Endothelial cell of umbilical vein (primary cell): Measurements from ENCODE around the gene SBSN. TPM values are rescaled to one million over a fixed set of nuclear protein-coding genes. Genes with fewer than 3 reads are reported as not detected.

Source experiments
- BruUV-seq: library from RNA; stranded (reverse); fragments of 400-500 nt; replicated peaks from 2 replicates; lab custom pipeline; 2021; lab: Mats Ljungman, UMichigan
- CTCF ChIA-PET: fragments of 300-600, 350-600 bp; sonication (Branson Sonifier 250); formaldehyde crosslinking; loops from one replicate; lab custom pipeline; 2021; ENCODE audit warnings: antibody characterized with exemption, inconsistent platforms; lab: Charles Lee
- POLR2A ChIA-PET: fragments of 300-600, 350-600 bp; sonication (Branson Sonifier 250); formaldehyde crosslinking; loops from one replicate; lab custom pipeline; 2021; ENCODE audit warnings: antibody characterized with exemption, inconsistent platforms; lab: Charles Lee
- DNase-seq: peaks from one replicate; pipeline ENCODE4 v3.0.0-alpha.2; 2011; ENCODE audit warnings: low read depth, low spot score
- FAIRE-seq: peaks from 2 replicates; lab custom pipeline; 2011; peaks lifted over from hg19 to GRCh38; lab: Jason Lieb, UNC
- H2AFZ ChIP-seq: 2 replicates; pipeline ENCODE4 v1.6.0; 2012; ENCODE audit warnings: low read depth, low read length, control low read depth, inconsistent platforms
- H3K27ac ChIP-seq: 2 replicates; pipeline ENCODE4 v1.5.1; 2011; ENCODE audit warnings: low read depth, mild to moderate bottlenecking, control low read depth, low read length, moderate library complexity; ENCODE audit not compliant: insufficient read depth
- H3K27me3 ChIP-seq, 2 experiments: 2 replicates each; pipeline versions ENCODE4 v1.6.0 to v1.6.1; 2011; ENCODE audit warnings: low read length in 2 of 2, mixed read lengths in 1 of 2; ENCODE audit not compliant: control insufficient read depth in 2 of 2, insufficient read depth in 2 of 2
- H3K36me3 ChIP-seq, 2 experiments: 2 replicates in 1 of 2; 3 replicates in 1 of 2; pipeline ENCODE4 v1.5.1; 2011; ENCODE audit warnings: low read length in 2 of 2, mild to moderate bottlenecking in 1 of 2, moderate library complexity in 1 of 2; ENCODE audit not compliant: control insufficient read depth in 2 of 2, insufficient read depth in 2 of 2; ENCODE audit errors: extremely low read depth in 1 of 2
- H3K4me1 ChIP-seq: 3 replicates; pipeline ENCODE4 v1.5.1; 2011; ENCODE audit warnings: mild to moderate bottlenecking, low read length; ENCODE audit not compliant: control insufficient read depth, insufficient read depth; ENCODE audit errors: extremely low read depth
- H3K4me2 ChIP-seq: 2 replicates; pipeline ENCODE4 v1.6.1; 2011; ENCODE audit warnings: low read length, control low read depth, mixed read lengths; ENCODE audit not compliant: insufficient read depth
- H3K4me3 ChIP-seq, 3 experiments: fragments of 200-600 bp in 1 of 3; sonication (generic), shearing (Covaris generic) in 1 of 3; replicated peaks in 1 of 3; 2 replicates each; pipeline ENCODE4 v1.5.1; 2011 to 2016; ENCODE audit warnings: control low read depth in 3 of 3, low read length in 3 of 3, mild to moderate bottlenecking in 2 of 3, inconsistent platforms in 1 of 3, low read depth in 1 of 3, moderate library complexity in 1 of 3; ENCODE audit not compliant: insufficient read depth in 1 of 3
- H3K79me2 ChIP-seq: 2 replicates; pipeline ENCODE4 v1.6.0; 2012; ENCODE audit warnings: low read length, inconsistent platforms; ENCODE audit not compliant: control insufficient read depth, insufficient read depth
- H3K9ac ChIP-seq: replicated peaks from 2 replicates; pipeline ENCODE3; 2011; ENCODE audit warnings: low read length, control low read depth; ENCODE audit not compliant: insufficient read depth; ENCODE audit errors: extremely low read depth
- H3K9me1 ChIP-seq: replicated peaks from 3 replicates; pipeline ENCODE4 v1.6.0; 2011; ENCODE audit warnings: mild to moderate bottlenecking, low read length; ENCODE audit not compliant: control insufficient read depth, insufficient read depth; ENCODE audit errors: extremely low read depth
- H3K9me3 ChIP-seq: replicated peaks from 2 replicates; pipeline ENCODE4 v1.5.1; 2012; ENCODE audit warnings: low read length, inconsistent platforms; ENCODE audit not compliant: control insufficient read depth, insufficient read depth
- H4K20me1 ChIP-seq: replicated peaks from 2 replicates; pipeline ENCODE3; 2011; ENCODE audit warnings: mild to moderate bottlenecking, low read length; ENCODE audit not compliant: control insufficient read depth, insufficient read depth; ENCODE audit errors: extremely low read depth
- GATA2 ChIP-seq: IDR thresholded peaks from 2 replicates; pipeline ENCODE4 v1.7.0; 2011; ENCODE audit warnings: low read depth, mild to moderate bottlenecking, moderate library complexity, mixed read lengths, low read length; ENCODE audit not compliant: insufficient read length, insufficient read depth
- MAX ChIP-seq: IDR thresholded peaks from 2 replicates; pipeline ENCODE4 v1.6.1; 2011; ENCODE audit not compliant: insufficient read depth, insufficient read length
- MYC ChIP-seq: IDR thresholded peaks from one replicate; pipeline ENCODE4 v1.6.1; 2011; ENCODE audit warnings: mild to moderate bottlenecking, low read depth, low read length
- POLR2A ChIP-seq: IDR thresholded peaks from 2 replicates; pipeline ENCODE4 v1.6.1; 2012; ENCODE audit warnings: low read depth, mild to moderate bottlenecking, control low read depth, low read length
- POLR2AphosphoS5 ChIP-seq: IDR thresholded peaks from 2 replicates; pipeline ENCODE4 v1.6.1; 2012; ENCODE audit warnings: low read depth, mild to moderate bottlenecking, control low read depth, low read length, moderate library complexity; ENCODE audit not compliant: insufficient read depth
- dilution Hi-C: fragments of 300-500 bp; cut with MboI; formaldehyde crosslinking; loops from one replicate; pipeline ENCODE4 v1.15.0; 2019; ENCODE audit warnings: low sequenced_read_pairs; ENCODE audit not compliant: extremely low pct_ligation_motif_present
- intact Hi-C: fragments of 100-400 bp; cut with micrococcal nuclease; formaldehyde crosslinking; loops from one replicate; pipeline ENCODE4 v1.10.0; 2022
- polyA plus RNA-seq, 4 experiments: library from polyadenylated mRNA; depleted of rRNA in 3 of 4; stranded (reverse) in 3 of 4; unstranded in 1 of 4; fragments of >200 nt; gene quantifications; 2 replicates each; pipeline versions ENCODE4 v1.2.1 to v1.2.3, GENCODE V29; 2011 to 2012; ENCODE audit warnings: missing spikeins in 1 of 4
- total RNA-seq: library from RNA; stranded (reverse); gene quantifications from 2 replicates; pipeline ENCODE4 v1.2.3, GENCODE V29; 2021

Gene SBSN
- total and polyA plus RNA-seq, 2 donors (not counting 3 experiments of a cell fraction or from before 2014, with no cell fraction given) = not detected

DNA sequence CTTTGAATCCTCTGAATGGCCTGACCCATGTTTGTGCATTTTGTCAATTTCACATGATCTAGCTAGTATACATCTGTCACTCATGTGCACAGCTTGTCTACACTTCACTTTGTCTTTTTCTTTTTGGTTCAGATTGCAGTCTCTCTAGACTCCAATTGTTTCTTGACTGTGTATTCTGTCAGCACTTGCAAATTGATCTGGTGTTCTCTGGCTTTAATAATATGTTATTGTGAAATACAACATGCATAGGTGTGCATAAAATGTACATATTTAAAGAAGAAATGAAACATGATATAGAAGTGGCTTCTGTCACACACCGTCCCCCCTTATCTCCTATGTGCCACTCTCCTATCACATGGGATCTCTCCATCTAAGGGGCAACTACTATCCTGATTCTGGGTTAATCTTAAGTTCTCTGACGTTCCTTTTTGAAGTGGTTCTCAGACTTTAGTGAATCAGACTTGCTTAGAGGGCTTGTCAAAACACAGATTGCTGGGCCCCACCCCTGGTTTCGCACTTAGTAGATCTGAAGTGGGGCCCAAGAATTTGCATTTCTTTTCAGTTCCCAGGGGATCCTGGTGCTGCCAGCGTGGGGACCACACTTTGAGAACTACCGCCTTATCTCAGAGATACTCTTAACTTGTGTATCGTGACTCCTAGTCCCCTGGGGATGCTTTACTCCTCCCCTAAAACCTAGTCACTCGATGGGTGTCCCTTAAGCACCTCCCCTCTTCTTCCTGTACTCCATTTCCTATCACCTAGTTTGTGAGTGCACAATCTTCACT, 43.7 kb downstream of the SBSN start:
- no peak overlapping the region for H2AFZ ChIP-seq
- H3K36me3 ChIP-seq = no peaks in the 10 kb centered on the region
- ChIA-PET POLR2A (no interaction called here), CTCF (interaction anchor here (3.0 kb wide), 1 partner anchor 11 kb away, joined by 21 read pairs; no protein-coding TSS in a partner anchor)
- H3K9me3 ChIP-seq = no peaks in the 10 kb centered on the region
- no peaks in the 10 kb centered on the region for H3K27me3 ChIP-seq
- no peak overlapping the region for H3K27ac ChIP-seq
- no peaks in the 10 kb centered on the region for H3K9me1 ChIP-seq
- H3K4me1 ChIP-seq = no peaks in the 10 kb centered on the region
- H3K4me2 ChIP-seq = no peak overlapping the region
- no peaks in the 10 kb centered on the region for H4K20me1 ChIP-seq
- intact Hi-C loops (no loop called here), dilution Hi-C loops (no loop called here)
- no peak for TF ChIP-seq MAX
- FAIRE-seq (no peak), DNase-seq (no peak)
- no peaks in the 10 kb centered on the region for H3K79me2 ChIP-seq
- no peak overlapping the region for H3K4me3 ChIP-seq
- BruUV-seq = no TSS peak
- H3K9ac ChIP-seq = no peak overlapping the region

DNA sequence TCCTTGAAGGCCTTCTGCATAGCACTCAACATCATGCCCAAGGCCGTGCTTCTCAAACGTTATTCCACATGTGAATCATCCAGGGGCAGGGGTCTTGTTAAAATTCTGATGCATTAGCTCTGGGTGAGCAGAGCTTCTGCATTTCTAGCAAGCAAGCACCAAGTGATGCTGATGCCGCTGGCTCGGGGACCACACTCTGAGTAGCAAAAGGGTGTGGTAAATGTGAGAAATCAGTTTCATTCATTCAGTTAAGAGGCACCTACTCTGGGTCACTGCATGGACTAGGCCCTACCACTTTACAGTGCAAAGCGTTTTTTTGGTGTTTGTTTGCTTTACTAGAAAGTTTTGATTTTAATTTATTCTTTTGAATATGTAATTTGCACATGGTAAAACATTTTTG, 45.0 kb downstream of the SBSN start:
- H3K36me3 ChIP-seq = no peaks in the 10 kb centered on the region
- no peak overlapping the region for H3K9ac ChIP-seq
- H3K27me3 ChIP-seq = no peaks in the 10 kb centered on the region
- H3K4me1 ChIP-seq = no peaks in the 10 kb centered on the region
- no peak overlapping the region for H2AFZ ChIP-seq
- dilution Hi-C loops (no loop called here), intact Hi-C loops (no loop called here)
- H3K4me2 ChIP-seq = no peak overlapping the region
- no peaks in the 10 kb centered on the region for H3K9me3 ChIP-seq
- no peak overlapping the region for H3K4me3 ChIP-seq
- no TSS peak for BruUV-seq
- DNase-seq = no peak
- H3K27ac ChIP-seq = no peak overlapping the region
- CTCF ChIA-PET = no interaction called here
- no peak for TF ChIP-seq POLR2A
- TF ChIP-seq GATA2 = no peak
- no peak for TF ChIP-seq MYC
- no peak for TF ChIP-seq POLR2AphosphoS5
- POLR2A ChIA-PET = no interaction called here
- H3K9me1 ChIP-seq = no peaks in the 10 kb centered on the region
- FAIRE-seq = no peak
- H4K20me1 ChIP-seq = no peaks in the 10 kb centered on the region
- H3K79me2 ChIP-seq = no peaks in the 10 kb centered on the region
